Gastrocnemius medialis (tissue), 4 donors: ENCODE data around the gene SH2D3A.
"Not testable (repeated sequence)": the region's sequence is repeated elsewhere in the genome, so short reads cannot be mapped to it uniquely, and the experiment has no call there.

Source experiments
- CTCF ChIP-seq, 5 experiments: fragments of 450-650 bp in 3 of 5; fragments of 200-600 bp in 2 of 5; sonication (generic) in 2 of 5; IDR thresholded peaks in 4 of 5; conservative IDR thresholded peaks in 1 of 5; 1 replicate in 4 of 5; 2 replicates in 1 of 5; pipeline ENCODE4 v1.5.1; 2016 to 2019; ENCODE audit warnings: antibody characterized with exemption in 5 of 5, mild to moderate bottlenecking in 3 of 5, moderate library complexity in 3 of 5
- POLR2A ChIP-seq, 2 donors: fragments of 450-650 bp; IDR thresholded peaks; one replicate each; pipeline ENCODE4 v1.6.1; 2017; ENCODE audit warnings: antibody characterized with exemption in 2 of 2, mild to moderate bottlenecking in 2 of 2, moderate library complexity in 2 of 2

- not testable (repeated sequence) for TF ChIP-seq CTCF (IDR thresholded peaks at IDR 0.05 in 4 of 5, conservative IDR thresholded peaks at IDR 0.05 in 1 of 5); POLR2A (IDR thresholded peaks at IDR 0.05)
These were observed 4.4 kb upstream of the SH2D3A start for GRCh38 chr19:6771648-6772027.
